Measurements from ENCODE around the gene CABLES2. TPM values are rescaled to one million over a fixed set of nuclear protein-coding genes. Genes with fewer than 3 reads are reported as not detected.

The CABLES2 gene
- total RNA-seq, 1 experiment from 2014 or later: 7.5 TPM

GRCh38 chr20:62342910-62343309 is 64.2 kb downstream of the CABLES2 start:
- peak overlapping the region; percentile 62 for H3K27ac Mint-ChIP-seq
- DNase-seq (ENCODE audit: low spot score): no peak
- ATAC-seq: no peak
- H3K27me3 Mint-ChIP-seq (ENCODE audit: low read depth): no peaks in the 10 kb centered on the region
- H3K9me3 Mint-ChIP-seq: no peaks in the 10 kb centered on the region
- no peaks in the 10 kb centered on the region for H3K4me1 Mint-ChIP-seq
- peaks cover 54% of the 10 kb centered on the region for H3K36me3 Mint-ChIP-seq
- POLR2A ChIA-PET: no interaction called here
- no peak overlapping the region for H3K4me3 Mint-ChIP-seq
- TF ChIP-seq ZNF121 (CRISPR knock-in tag; IDR thresholded peaks at IDR 0.05): no peak
- CTCF ChIA-PET: interaction anchor here (0.9 kb wide), 1 partner anchor 26 kb away, joined by 5 read pairs; no protein-coding TSS in a partner anchor

- no peak overlapping the region for H3K4me3 Mint-ChIP-seq
- H3K27me3 Mint-ChIP-seq (ENCODE audit: low read depth): no peaks in the 10 kb centered on the region
- peaks cover 48% of the 10 kb centered on the region for H3K36me3 Mint-ChIP-seq
- ChIA-PET POLR2A (interaction anchor here (0.7 kb wide), 1 partner anchor 1604 kb away, joined by 7 read pairs; no protein-coding TSS in a partner anchor), CTCF (interaction anchor here (0.8 kb wide), 1 partner anchor 43 kb away, joined by 3 read pairs; no protein-coding TSS in a partner anchor)
- no peaks in the 10 kb centered on the region for H3K4me1 Mint-ChIP-seq
- no peaks in the 10 kb centered on the region for H3K9me3 Mint-ChIP-seq
- DNase-seq (ENCODE audit: low spot score): no peak
- peak overlapping the region; percentile 84 for H3K27ac Mint-ChIP-seq
- no peak for TF ChIP-seq IRF1 (CRISPR knock-in tag; IDR thresholded peaks at IDR 0.05)
- no peak for TF ChIP-seq ZNF416 (CRISPR knock-in tag; IDR thresholded peaks at IDR 0.05)
- TF ChIP-seq JUN (CRISPR knock-in tag; IDR thresholded peaks at IDR 0.05): no peak
- no peak for TF ChIP-seq ZBTB43 (CRISPR knock-in tag; IDR thresholded peaks at IDR 0.05)
- no peak for TF ChIP-seq USF2 (CRISPR knock-in tag; IDR thresholded peaks at IDR 0.05)
- TF ChIP-seq ATF2 (CRISPR knock-in tag; IDR thresholded peaks at IDR 0.05; ENCODE audit: borderline replicate concordance, low read depth): no peak
- TF ChIP-seq CBFB (CRISPR knock-in tag; IDR thresholded peaks at IDR 0.05; ENCODE audit: low read depth): no peak
- TF ChIP-seq E2F5 (CRISPR knock-in tag; IDR thresholded peaks at IDR 0.05): no peak
- TF ChIP-seq NR1H2 (CRISPR knock-in tag; IDR thresholded peaks at IDR 0.05): no peak
- no peak for TF ChIP-seq ZNF512 (CRISPR knock-in tag; IDR thresholded peaks at IDR 0.05; ENCODE audit: borderline replicate concordance)
- no peak for TF ChIP-seq E2F1 (CRISPR knock-in tag; IDR thresholded peaks at IDR 0.05)
- no peak for TF ChIP-seq ZNF138 (CRISPR knock-in tag; conservative IDR thresholded peaks at IDR 0.05)
- TF ChIP-seq GABPB1 (CRISPR knock-in tag; IDR thresholded peaks at IDR 0.05): no peak
- no peak for TF ChIP-seq ZNF423 (CRISPR knock-in tag; IDR thresholded peaks at IDR 0.05)
- TF ChIP-seq TP53 (CRISPR knock-in tag; IDR thresholded peaks at IDR 0.05): no peak
- TF ChIP-seq TCF7 (CRISPR knock-in tag; IDR thresholded peaks at IDR 0.05; ENCODE audit: low read depth): no peak
- TF ChIP-seq NR2C2 (CRISPR knock-in tag; IDR thresholded peaks at IDR 0.05): no peak
- TF ChIP-seq SMAD3 (CRISPR knock-in tag; IDR thresholded peaks at IDR 0.05; ENCODE audit: borderline replicate concordance): no peak
- no peak for TF ChIP-seq FOXJ3 (CRISPR knock-in tag; IDR thresholded peaks at IDR 0.05; ENCODE audit: borderline replicate concordance)
- ATAC-seq: no peak
Measured at GRCh38 chr20:62339647-62340062, 67.4 kb downstream of the CABLES2 start.
